HL-60 (cell line): Measurements from ENCODE around the gene IFITM1.

ENCODE experiments used
- DNase-seq, 2 experiments: peaks; one replicate each; pipeline ENCODE4 v3.0.0-alpha.2; 2010 to 2020; ENCODE audit warnings: low read depth in 1 of 2, low spot score in 1 of 2
- H3K27ac ChIP-seq: fragments of 250-450 bp; sonication (Bioruptor Pico); replicated peaks from 2 replicates; pipeline ENCODE4 v1.5.1; 2020; ENCODE audit warnings: mild to moderate bottlenecking, moderate library complexity
- H3K27me3 ChIP-seq: fragments of 250-450 bp; sonication (Bioruptor Pico); 2 replicates; pipeline ENCODE4 v1.5.1; 2021; ENCODE audit warnings: mild to moderate bottlenecking, moderate library complexity; ENCODE audit not compliant: insufficient read depth, poor library complexity, severe bottlenecking
- H3K4me3 ChIP-seq: replicated peaks from 2 replicates; pipeline ENCODE4 v1.5.1; 2011; ENCODE audit warnings: mild to moderate bottlenecking, control low read depth, low read length; ENCODE audit not compliant: insufficient read depth
- GABPA ChIP-seq: IDR thresholded peaks from 2 replicates; pipeline ENCODE4 v1.6.1; 2012; ENCODE audit warnings: low read depth
- POLR2AphosphoS5 ChIP-seq: IDR thresholded peaks from 2 replicates; pipeline ENCODE4 v1.6.1; 2012; ENCODE audit warnings: low read depth
- SPI1 ChIP-seq: IDR thresholded peaks from 2 replicates; pipeline ENCODE4 v1.6.1; 2012; ENCODE audit warnings: low read depth, mild to moderate bottlenecking, borderline replicate concordance
- TF ChIP-seq, protein P1 (sequence below): IDR thresholded peaks from one replicate; pipeline ENCODE4 v1.5.1; 2011; ENCODE audit warnings: low read length, control low read depth, inconsistent platforms; ENCODE audit not compliant: insufficient read depth
- TF ChIP-seq, protein P2 (sequence below): IDR thresholded peaks from 2 replicates; pipeline ENCODE4 v1.6.1; 2012; ENCODE audit warnings: low read depth; ENCODE audit not compliant: insufficient replicate concordance

Gene IFITM1

DNA sequence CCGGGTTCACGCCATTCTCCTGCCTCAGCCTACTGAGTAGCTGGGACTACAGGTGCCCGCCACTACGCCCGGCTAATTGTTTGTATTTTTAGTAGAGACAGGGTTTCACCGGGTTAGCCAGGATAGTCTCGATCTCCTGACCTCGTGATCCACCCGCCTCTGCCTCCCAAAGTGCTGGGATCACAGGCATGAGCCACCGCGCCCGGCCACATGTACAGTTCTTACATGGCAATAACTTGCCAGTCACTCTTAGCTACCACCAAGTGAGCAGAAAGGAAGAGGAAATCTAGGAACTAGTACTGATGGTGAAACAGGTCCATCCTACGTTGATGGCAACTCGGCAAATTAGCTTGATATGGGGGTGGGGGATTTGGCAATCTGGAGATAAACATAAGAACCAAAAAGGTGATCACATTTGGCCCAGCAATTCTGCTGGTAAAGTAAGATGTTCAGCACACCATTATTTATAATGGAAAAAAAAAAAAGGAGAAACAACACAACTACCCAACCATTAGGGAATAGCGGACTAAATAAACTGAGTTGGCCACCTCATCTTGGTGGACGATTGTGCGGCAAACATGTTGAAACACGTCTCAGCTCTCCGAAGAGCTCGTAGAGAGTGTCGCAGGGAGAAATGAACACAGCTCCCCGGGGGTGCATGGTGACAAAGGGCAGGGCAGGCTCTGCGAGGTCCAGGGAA, 30.3 kb upstream of the IFITM1 start:
- H3K27ac ChIP-seq = no peak overlapping the region
- H3K27me3 ChIP-seq = peaks cover 28% of the 10 kb centered on the region
- H3K4me3 ChIP-seq = no peak overlapping the region
- TF ChIP-seq SPI1 = no peak
- TF ChIP-seq, protein P1, sequence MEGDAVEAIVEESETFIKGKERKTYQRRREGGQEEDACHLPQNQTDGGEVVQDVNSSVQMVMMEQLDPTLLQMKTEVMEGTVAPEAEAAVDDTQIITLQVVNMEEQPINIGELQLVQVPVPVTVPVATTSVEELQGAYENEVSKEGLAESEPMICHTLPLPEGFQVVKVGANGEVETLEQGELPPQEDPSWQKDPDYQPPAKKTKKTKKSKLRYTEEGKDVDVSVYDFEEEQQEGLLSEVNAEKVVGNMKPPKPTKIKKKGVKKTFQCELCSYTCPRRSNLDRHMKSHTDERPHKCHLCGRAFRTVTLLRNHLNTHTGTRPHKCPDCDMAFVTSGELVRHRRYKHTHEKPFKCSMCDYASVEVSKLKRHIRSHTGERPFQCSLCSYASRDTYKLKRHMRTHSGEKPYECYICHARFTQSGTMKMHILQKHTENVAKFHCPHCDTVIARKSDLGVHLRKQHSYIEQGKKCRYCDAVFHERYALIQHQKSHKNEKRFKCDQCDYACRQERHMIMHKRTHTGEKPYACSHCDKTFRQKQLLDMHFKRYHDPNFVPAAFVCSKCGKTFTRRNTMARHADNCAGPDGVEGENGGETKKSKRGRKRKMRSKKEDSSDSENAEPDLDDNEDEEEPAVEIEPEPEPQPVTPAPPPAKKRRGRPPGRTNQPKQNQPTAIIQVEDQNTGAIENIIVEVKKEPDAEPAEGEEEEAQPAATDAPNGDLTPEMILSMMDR = no peak
- TF ChIP-seq POLR2AphosphoS5 = no peak
- TF ChIP-seq, protein P2, sequence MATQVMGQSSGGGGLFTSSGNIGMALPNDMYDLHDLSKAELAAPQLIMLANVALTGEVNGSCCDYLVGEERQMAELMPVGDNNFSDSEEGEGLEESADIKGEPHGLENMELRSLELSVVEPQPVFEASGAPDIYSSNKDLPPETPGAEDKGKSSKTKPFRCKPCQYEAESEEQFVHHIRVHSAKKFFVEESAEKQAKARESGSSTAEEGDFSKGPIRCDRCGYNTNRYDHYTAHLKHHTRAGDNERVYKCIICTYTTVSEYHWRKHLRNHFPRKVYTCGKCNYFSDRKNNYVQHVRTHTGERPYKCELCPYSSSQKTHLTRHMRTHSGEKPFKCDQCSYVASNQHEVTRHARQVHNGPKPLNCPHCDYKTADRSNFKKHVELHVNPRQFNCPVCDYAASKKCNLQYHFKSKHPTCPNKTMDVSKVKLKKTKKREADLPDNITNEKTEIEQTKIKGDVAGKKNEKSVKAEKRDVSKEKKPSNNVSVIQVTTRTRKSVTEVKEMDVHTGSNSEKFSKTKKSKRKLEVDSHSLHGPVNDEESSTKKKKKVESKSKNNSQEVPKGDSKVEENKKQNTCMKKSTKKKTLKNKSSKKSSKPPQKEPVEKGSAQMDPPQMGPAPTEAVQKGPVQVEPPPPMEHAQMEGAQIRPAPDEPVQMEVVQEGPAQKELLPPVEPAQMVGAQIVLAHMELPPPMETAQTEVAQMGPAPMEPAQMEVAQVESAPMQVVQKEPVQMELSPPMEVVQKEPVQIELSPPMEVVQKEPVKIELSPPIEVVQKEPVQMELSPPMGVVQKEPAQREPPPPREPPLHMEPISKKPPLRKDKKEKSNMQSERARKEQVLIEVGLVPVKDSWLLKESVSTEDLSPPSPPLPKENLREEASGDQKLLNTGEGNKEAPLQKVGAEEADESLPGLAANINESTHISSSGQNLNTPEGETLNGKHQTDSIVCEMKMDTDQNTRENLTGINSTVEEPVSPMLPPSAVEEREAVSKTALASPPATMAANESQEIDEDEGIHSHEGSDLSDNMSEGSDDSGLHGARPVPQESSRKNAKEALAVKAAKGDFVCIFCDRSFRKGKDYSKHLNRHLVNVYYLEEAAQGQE = no peak
- no peak for TF ChIP-seq GABPA
- no peak for DNase-seq

DNA sequence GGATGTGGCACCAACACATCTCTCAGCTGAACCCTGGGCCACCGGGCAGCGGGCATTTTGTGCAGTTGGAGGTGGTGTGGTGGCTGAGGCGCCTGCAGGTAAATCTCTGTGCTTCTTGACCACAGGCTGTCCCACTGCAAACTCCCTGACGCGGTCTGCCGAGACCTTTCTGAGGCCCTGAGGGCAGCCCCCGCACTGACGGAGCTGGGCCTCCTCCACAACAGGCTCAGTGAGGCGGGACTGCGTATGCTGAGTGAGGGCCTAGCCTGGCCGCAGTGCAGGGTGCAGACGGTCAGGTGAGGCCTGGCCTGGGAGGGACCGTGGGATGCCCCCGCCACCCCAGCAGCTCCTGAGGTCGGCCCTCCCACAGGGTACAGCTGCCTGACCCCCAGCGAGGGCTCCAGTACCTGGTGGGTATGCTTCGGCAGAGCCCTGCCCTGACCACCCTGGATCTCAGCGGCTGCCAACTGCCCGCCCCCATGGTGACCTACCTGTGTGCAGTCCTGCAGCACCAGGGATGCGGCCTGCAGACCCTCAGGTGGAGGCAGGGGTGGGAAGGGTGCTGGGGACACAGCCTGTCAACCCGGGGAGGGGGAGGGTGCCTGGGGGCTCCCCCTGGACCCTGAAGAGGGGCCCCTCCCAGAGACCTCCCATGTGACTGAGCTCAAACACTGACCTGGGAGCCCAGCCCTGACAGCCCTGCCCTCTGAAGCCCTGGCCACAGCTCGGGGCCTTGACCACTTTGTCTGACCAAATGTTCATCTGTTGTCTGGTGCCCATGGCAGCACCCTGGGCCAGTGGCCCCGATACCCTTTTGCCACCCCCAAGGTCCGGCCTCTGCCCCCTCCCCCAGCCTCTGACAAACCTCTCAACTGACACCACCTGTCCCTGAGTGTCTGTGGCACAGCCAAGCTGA, 29.5 kb upstream of the IFITM1 start:
- Histone ChIP-seq H3K27ac (no peak overlapping the region), H3K4me3 (no peak overlapping the region), H3K27me3 (peaks cover 22% of the 10 kb centered on the region)
- DNase-seq = no peak
- TF ChIP-seq SPI1 = no peak
- TF ChIP-seq POLR2AphosphoS5 = no peak
- no peak for TF ChIP-seq GABPA

DNA sequence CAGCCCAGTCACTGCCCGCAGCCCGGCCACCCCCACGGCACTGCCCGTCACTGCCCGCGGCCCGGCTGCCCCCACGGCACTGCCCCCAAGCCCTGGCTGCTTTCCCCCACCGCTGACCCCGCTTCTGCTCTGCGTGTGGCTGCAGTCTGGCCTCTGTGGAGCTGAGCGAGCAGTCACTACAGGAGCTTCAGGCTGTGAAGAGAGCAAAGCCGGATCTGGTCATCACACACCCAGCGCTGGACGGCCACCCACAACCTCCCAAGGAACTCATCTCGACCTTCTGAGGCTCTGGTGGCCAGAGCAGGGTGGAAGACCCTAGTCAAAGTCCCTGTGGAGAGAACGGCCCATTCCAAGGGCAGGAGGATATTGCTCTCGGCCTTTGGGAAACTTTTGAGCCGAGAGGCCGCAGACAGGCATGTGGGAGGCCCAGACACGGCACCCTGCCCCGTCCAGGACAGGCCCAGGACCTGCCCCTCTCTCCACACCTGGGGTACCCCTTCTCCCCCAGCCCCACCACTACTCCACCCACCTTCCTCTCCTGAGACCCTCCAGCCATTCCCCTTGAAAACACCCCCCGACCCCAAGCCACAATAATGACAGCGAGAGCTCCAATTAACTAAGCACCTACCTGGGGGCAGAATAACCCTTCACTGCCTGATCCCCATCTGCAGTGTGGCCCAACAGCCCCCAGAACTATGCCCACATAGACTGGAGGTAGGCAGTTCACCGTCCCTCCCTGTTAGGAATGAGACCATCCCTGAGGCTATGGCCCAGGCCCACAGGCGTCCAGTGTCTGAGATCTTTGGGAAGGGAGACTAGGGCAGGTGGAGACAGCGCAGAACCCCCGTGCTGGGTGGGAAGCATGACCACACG, 28.6 kb upstream of the IFITM1 start:
- Histone ChIP-seq H3K4me3 (no peak overlapping the region), H3K27me3 (peaks cover 17% of the 10 kb centered on the region), H3K27ac (no peak overlapping the region)
- no peak for DNase-seq
- TF ChIP-seq SPI1 = no peak
- TF ChIP-seq GABPA = no peak
- TF ChIP-seq, protein P2 = no peak
- no peak for TF ChIP-seq POLR2AphosphoS5
- TF ChIP-seq, protein P1 = no peak

DNA sequence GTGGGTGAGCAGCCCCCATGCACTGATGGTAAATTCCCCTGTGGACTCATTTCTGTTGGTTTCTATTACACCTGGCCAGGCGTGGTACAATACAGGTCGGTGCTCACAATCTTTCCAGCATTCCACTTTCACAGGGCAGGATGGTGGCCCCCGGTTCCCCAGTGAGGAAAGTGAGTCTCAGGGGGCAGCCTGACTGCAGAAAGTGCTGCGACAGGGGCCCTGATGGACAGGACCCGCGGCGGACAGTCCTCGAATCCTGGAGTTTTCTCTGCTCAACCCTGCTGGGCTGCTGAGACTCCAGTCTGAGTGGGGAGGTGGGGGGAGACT, 28.0 kb upstream of the IFITM1 start:
- DNase-seq = no peak
- no peak overlapping the region for H3K27ac ChIP-seq
- TF ChIP-seq, protein P1 = no peak
- TF ChIP-seq POLR2AphosphoS5 (no peak), GABPA (no peak), SPI1 (no peak)
- TF ChIP-seq, protein P2 = no peak
- no peak overlapping the region for H3K4me3 ChIP-seq
- H3K27me3 ChIP-seq = peaks cover 14% of the 10 kb centered on the region
